A673 (cell line): ENCODE data around the gene ITPR1. TPM values are rescaled to one million over a fixed set of nuclear protein-coding genes. Genes with fewer than 3 reads are reported as not detected.

Experiments
- BruUV-seq: library from RNA; stranded (reverse); fragments of 400-500 nt; replicated peaks from 2 replicates; lab custom pipeline; 2021; lab: Mats Ljungman, UMichigan
- CTCF ChIA-PET: fragments of 300-600 bp; sonication (Branson Sonifier 250); formaldehyde crosslinking; loops from one replicate; lab custom pipeline; 2022; ENCODE audit warnings: antibody characterized with exemption; lab: Charles Lee
- POLR2A ChIA-PET: fragments of 300-600 bp; sonication (Branson Sonifier 250); formaldehyde crosslinking; loops from one replicate; lab custom pipeline; 2022; ENCODE audit warnings: antibody characterized with exemption; ENCODE audit not compliant: low non-redundant PET; lab: Charles Lee
- DNase-seq: peaks from one replicate; pipeline ENCODE4 v3.0.0-alpha.2; 2015; ENCODE audit warnings: low spot score
- H3K27ac ChIP-seq: fragments of 200-600 bp; sonication (generic); 2 replicates; pipeline ENCODE4 v1.5.1; 2016; ENCODE audit warnings: mixed run types, low read depth, mild to moderate bottlenecking, mixed read lengths, antibody characterized with exemption, low read length; ENCODE audit not compliant: poor library complexity, severe bottlenecking
- H3K27me3 ChIP-seq: fragments of 200-600 bp; sonication (generic); replicated peaks from 2 replicates; pipeline ENCODE4 v1.6.1; 2017; ENCODE audit warnings: mixed run types, low read depth, mild to moderate bottlenecking, mixed read lengths, antibody characterized with exemption, low read length; ENCODE audit not compliant: insufficient read depth, poor library complexity
- H3K36me3 ChIP-seq: fragments of 200-600 bp; sonication (generic); 2 replicates; pipeline ENCODE4 v1.6.1; 2016; ENCODE audit warnings: mixed run types, mild to moderate bottlenecking, mixed read lengths, antibody characterized with exemption, low read length; ENCODE audit not compliant: insufficient read depth, poor library complexity, severe bottlenecking
- H3K4me1 ChIP-seq: fragments of 200-600 bp; sonication (generic); 2 replicates; pipeline ENCODE4 v1.6.1; 2017; ENCODE audit warnings: mixed run types, mild to moderate bottlenecking, mixed read lengths, antibody characterized with exemption, low read length; ENCODE audit not compliant: insufficient read depth, poor library complexity, severe bottlenecking
- H3K4me3 ChIP-seq: fragments of 200-600 bp; sonication (generic); 2 replicates; pipeline ENCODE4 v1.5.1; 2016; ENCODE audit warnings: low read depth, mixed run types, mild to moderate bottlenecking, mixed read lengths, low read length; ENCODE audit not compliant: poor library complexity, severe bottlenecking
- H3K9me3 ChIP-seq: fragments of 200-600 bp; sonication (generic); 2 replicates; pipeline ENCODE4 v1.6.1; 2016; ENCODE audit warnings: mixed run types, low read depth, mild to moderate bottlenecking, mixed read lengths, antibody characterized with exemption, low read length; ENCODE audit not compliant: poor library complexity, severe bottlenecking
- EZH2 ChIP-seq: fragments of 200-600 bp; sonication (generic); IDR thresholded peaks from 2 replicates; pipeline ENCODE4 v1.6.1; 2017; ENCODE audit warnings: borderline replicate concordance, low read depth, mild to moderate bottlenecking, mixed read lengths, antibody characterized with exemption, low read length; ENCODE audit not compliant: poor library complexity, severe bottlenecking
- intact Hi-C: fragments of 100-400 bp; cut with micrococcal nuclease; formaldehyde crosslinking; loops from one replicate; pipeline ENCODE4 v1.10.0; 2022; ENCODE audit not compliant: unreplicated experiment
- total RNA-seq: library from RNA; stranded (reverse); gene quantifications from 2 replicates; pipeline ENCODE4 v1.2.3, GENCODE V29; 2021
- TF ChIP-seq, protein P1 (sequence below): fragments of 300-800, 200-600 bp; sonication (generic); conservative IDR thresholded peaks from 2 replicates; pipeline ENCODE4 v1.5.1; 2017; ENCODE audit warnings: low read depth, mild to moderate bottlenecking, antibody characterized with exemption, low read length, moderate library complexity, mixed read lengths

The ITPR1 gene
- total RNA-seq, 1 experiment from 2014 or later = 8.6 TPM

GRCh38 chr3:4778740-4779139 lies 285.6 kb downstream of the ITPR1 start:
- ChIA-PET POLR2A (no interaction called here), CTCF (no interaction called here)
- BruUV-seq = no TSS peak
- H3K9me3 ChIP-seq = no peaks in the 10 kb centered on the region
- intact Hi-C loops = no loop called here
- no peak overlapping the region for H3K4me3 ChIP-seq
- no peaks in the 10 kb centered on the region for H3K36me3 ChIP-seq
- H3K27me3 ChIP-seq = no peaks in the 10 kb centered on the region
- H3K4me1 ChIP-seq = no peaks in the 10 kb centered on the region
- H3K27ac ChIP-seq = no peak overlapping the region
- TF ChIP-seq, protein P1, sequence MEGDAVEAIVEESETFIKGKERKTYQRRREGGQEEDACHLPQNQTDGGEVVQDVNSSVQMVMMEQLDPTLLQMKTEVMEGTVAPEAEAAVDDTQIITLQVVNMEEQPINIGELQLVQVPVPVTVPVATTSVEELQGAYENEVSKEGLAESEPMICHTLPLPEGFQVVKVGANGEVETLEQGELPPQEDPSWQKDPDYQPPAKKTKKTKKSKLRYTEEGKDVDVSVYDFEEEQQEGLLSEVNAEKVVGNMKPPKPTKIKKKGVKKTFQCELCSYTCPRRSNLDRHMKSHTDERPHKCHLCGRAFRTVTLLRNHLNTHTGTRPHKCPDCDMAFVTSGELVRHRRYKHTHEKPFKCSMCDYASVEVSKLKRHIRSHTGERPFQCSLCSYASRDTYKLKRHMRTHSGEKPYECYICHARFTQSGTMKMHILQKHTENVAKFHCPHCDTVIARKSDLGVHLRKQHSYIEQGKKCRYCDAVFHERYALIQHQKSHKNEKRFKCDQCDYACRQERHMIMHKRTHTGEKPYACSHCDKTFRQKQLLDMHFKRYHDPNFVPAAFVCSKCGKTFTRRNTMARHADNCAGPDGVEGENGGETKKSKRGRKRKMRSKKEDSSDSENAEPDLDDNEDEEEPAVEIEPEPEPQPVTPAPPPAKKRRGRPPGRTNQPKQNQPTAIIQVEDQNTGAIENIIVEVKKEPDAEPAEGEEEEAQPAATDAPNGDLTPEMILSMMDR = no peak
- TF ChIP-seq EZH2 = no peak
- no peak for DNase-seq

GRCh38 chr3:4780545-4780957 lies 287.4 kb downstream of the ITPR1 start:
- no peak for DNase-seq
- no peak overlapping the region for H3K4me3 ChIP-seq
- H3K27me3 ChIP-seq = no peaks in the 10 kb centered on the region
- H3K9me3 ChIP-seq = no peaks in the 10 kb centered on the region
- TF ChIP-seq EZH2 = no peak
- TF ChIP-seq, protein P1 = no peak
- no peaks in the 10 kb centered on the region for H3K4me1 ChIP-seq
- intact Hi-C loops = no loop called here
- no TSS peak for BruUV-seq
- no peak overlapping the region for H3K27ac ChIP-seq
- CTCF ChIA-PET = no interaction called here
- POLR2A ChIA-PET = no interaction called here
- no peaks in the 10 kb centered on the region for H3K36me3 ChIP-seq

- CTCF ChIA-PET = no interaction called here
- intact Hi-C loops = no loop called here
- POLR2A ChIA-PET = no interaction called here
Observed at GRCh38 chr3:4782095-4782494, 288.9 kb downstream of the ITPR1 start.

More at GRCh38 chr3:4782095-4782494, 288.9 kb downstream of the ITPR1 start:
- Histone ChIP-seq H3K27ac (no peak overlapping the region), H3K9me3 (no peaks in the 10 kb centered on the region), H3K4me3 (no peak overlapping the region), H3K4me1 (no peaks in the 10 kb centered on the region), H3K36me3 (no peaks in the 10 kb centered on the region), H3K27me3 (no peaks in the 10 kb centered on the region)
- TF ChIP-seq EZH2 = no peak
- TF ChIP-seq, protein P1 = no peak
- BruUV-seq = no TSS peak
- no peak for DNase-seq
